ENCODE results near the gene CBY3.
"Not testable (repeated sequence)": the region's sequence is repeated elsewhere in the genome, so short reads cannot be mapped to it uniquely, and the experiment has no call there.

The CBY3 gene

DNA sequence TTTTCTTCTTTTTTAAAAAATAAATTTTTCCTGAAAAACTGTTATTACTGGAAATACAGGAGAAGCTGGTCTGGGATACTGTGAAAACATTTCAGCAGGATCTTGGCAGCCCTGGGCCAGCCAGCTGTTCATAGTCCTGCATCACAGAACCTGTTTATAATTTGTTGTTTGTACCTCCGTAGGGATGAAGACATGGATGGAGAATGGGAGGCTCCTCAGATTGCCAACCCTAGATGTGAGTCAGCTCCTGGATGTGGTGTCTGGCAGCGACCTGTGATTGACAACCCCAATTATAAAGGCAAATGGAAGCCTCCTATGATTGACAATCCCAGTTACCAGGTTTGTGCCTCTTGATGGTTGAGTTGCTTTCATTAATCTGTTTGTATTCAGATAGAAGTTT lies 39.4 kb upstream of the CBY3 start:
- no peak overlapping the region for H3K4me3 ChIP-seq (ENCODE audit: low read depth, low read length)
- no peak for TF ChIP-seq CTCF (IDR thresholded peaks at IDR 0.05; ENCODE audit: low read depth, low read length)
- in situ Hi-C loops (cut with HindIII; ENCODE audit: low sequenced_read_pairs) = no loop called here
- DNase-seq (ENCODE audit: low read depth, low spot score) = no peak

DNA sequence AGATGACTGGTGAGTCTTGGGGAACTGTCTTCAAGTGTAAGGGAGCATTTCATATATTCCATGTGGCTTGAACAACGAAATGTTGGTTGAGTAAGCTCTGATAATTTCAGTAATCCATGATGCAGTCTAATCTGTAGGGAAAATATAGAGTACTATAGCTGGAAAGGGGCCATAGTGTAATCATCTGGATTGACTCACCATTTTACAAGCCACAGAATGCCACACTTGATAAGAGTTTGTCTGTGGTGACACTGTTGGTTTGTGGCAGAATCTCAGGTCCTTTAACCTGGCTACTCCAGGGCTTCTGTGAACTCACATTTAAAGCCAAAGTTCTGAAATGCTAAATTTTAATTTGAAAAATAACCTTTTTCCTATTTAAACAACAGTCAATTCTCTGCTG lies 35.5 kb upstream of the CBY3 start:
- no peak overlapping the region for H3K4me3 ChIP-seq (ENCODE audit: low read depth, low read length)
- DNase-seq (ENCODE audit: low read depth, low spot score) = no peak
- TF ChIP-seq CTCF (IDR thresholded peaks at IDR 0.05; ENCODE audit: low read depth, low read length) = no peak
- in situ Hi-C loops (cut with HindIII; ENCODE audit: low sequenced_read_pairs) = no loop called here

- no peak for TF ChIP-seq CTCF (IDR thresholded peaks at IDR 0.05; ENCODE audit: low read depth, low read length)
- H3K4me3 ChIP-seq (ENCODE audit: low read depth, low read length) = peak overlapping the region; percentile 92
- in situ Hi-C loops (cut with HindIII; ENCODE audit: low sequenced_read_pairs) = no loop called here
- DNase-seq (ENCODE audit: low read depth, low spot score) = no peak
These were observed 19.6 kb upstream of the CBY3 start for GRCh38 chr5:179700401-179700918.

- no peak for TF ChIP-seq CTCF (IDR thresholded peaks at IDR 0.05; ENCODE audit: low read depth, low read length)
- peak; percentile 25 for DNase-seq (ENCODE audit: low read depth, low spot score)
- peak overlapping the region; percentile 92 for H3K4me3 ChIP-seq (ENCODE audit: low read depth, low read length)
- in situ Hi-C loops (cut with HindIII; ENCODE audit: low sequenced_read_pairs) = no loop called here
These were observed 18.9 kb upstream of the CBY3 start for GRCh38 chr5:179699616-179700237.

- TF ChIP-seq CTCF (IDR thresholded peaks at IDR 0.05; ENCODE audit: low read depth, low read length) = no peak
- DNase-seq (ENCODE audit: low read depth, low spot score) = peak; percentile 23
- H3K4me3 ChIP-seq (ENCODE audit: low read depth, low read length) = peak within 1 kb of the TSS; percentile 92
These were observed 18.2 kb upstream of the CBY3 start, which contains the start of gene CANX for GRCh38 chr5:179698935-179699615. Gene CANX (plus strand): TSS chr5:179698967. CDS start chr5:179705682, 6,715 bp downstream.

GRCh38 chr5:179697993-179698934 lies 17.4 kb upstream of the CBY3 start:
- peak overlapping the region; percentile 92 for H3K4me3 ChIP-seq (ENCODE audit: low read depth, low read length)
- no peak for TF ChIP-seq CTCF (IDR thresholded peaks at IDR 0.05; ENCODE audit: low read depth, low read length)
- peak; percentile 100 for DNase-seq (ENCODE audit: low read depth, low spot score)

More at GRCh38 chr5:179698935-179699615, 18.2 kb upstream of the CBY3 start, which contains the start of gene CANX:
- in situ Hi-C loops (cut with HindIII; ENCODE audit: low sequenced_read_pairs) = no loop called here

DNA sequence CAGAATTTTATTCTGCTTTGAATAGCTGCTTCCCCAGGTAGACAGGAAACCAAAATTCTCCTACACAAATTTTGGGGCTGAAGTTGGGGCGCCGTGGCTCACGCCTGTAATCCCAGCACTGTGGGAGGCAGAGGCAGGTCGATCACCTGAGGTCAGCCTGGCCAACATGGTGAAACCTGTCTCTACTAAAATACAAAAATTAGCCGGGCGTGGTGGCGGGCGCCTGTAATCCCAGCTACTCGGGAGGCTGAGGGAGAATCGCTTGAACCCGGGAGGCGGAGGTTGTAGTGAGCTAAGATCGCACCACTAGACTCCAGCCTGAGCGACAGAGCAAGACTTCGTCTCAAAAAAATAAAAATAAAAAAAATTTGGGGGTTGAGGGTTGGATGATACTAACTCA lies 16.7 kb upstream of the CBY3 start:
- H3K4me3 ChIP-seq (ENCODE audit: low read depth, low read length) = peak overlapping the region; percentile 68
- DNase-seq (ENCODE audit: low read depth, low spot score); in situ Hi-C loops (cut with HindIII; ENCODE audit: low sequenced_read_pairs): not testable (repeated sequence)

More at GRCh38 chr5:179697993-179698934, 17.4 kb upstream of the CBY3 start:
- in situ Hi-C loops (cut with HindIII; ENCODE audit: low sequenced_read_pairs) = no loop called here

Measured in astrocyte of the spinal cord (primary cell).